NT2/D1 (cell line): ENCODE measurements around the gene FLNC.

ENCODE experiments used
- SUZ12 ChIP-seq: IDR thresholded peaks from 2 replicates; pipeline ENCODE4 v1.6.1; 2011; ENCODE audit not compliant: insufficient read length, insufficient read depth; ENCODE audit errors: extremely low read depth
- YY1 ChIP-seq: IDR thresholded peaks from 2 replicates; pipeline ENCODE4 v1.6.1; 2011; ENCODE audit not compliant: insufficient read length, insufficient read depth
- ZNF274 ChIP-seq: IDR thresholded peaks from 2 replicates; pipeline ENCODE4 v1.6.1; 2011; ENCODE audit warnings: mild to moderate bottlenecking, low read depth, low read length

DNA sequence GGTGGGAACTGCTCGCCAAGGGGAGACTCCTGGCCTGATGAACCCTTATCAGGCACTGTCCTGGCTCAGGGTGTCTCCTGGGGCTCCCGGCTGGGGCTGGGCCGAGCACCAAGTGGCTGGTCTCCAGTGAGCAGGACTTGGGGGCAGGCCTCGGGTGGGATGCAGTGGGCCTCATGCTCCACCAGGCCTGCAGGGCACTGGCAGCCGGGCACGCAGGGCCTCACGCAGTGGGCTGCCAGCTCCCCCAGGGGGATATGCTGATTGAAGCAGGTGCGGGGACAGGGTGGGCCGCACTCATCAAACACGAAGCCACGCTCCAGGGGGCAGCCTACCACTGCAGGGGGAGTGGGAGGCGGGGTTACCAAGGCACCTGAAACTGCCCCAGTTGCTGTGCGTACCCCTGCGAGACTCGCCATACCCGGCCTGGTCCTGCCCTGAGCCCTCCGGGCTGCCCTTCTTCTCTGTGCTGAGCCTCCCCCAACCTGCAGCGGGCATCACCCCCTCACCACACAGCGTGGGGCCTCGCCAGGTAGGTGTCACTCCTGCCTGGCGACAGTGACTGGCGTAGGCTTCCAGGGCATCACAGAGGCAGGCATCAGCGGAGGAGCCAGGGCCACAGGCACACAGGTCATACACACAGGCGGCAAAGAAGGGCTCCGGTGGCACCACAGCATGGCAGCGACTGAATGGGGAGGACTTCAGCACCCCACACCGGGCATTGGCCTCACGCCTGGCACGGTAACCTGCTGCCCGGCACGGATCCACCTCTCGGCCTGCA lies 47.0 kb downstream of the FLNC start:
- TF ChIP-seq YY1 (no peak), ZNF274 (no peak), SUZ12 (no peak)
